ENCODE results near the gene ATIC.

ATIC gene

GRCh38 chr2:215361211-215361875, 49.5 kb downstream of the ATIC start:
- no peak for DNase-seq (ENCODE audit: low spot score)

GRCh38 chr2:215361876-215362561, 50.2 kb downstream of the ATIC start:
- DNase-seq (ENCODE audit: low spot score) = no peak

DNA sequence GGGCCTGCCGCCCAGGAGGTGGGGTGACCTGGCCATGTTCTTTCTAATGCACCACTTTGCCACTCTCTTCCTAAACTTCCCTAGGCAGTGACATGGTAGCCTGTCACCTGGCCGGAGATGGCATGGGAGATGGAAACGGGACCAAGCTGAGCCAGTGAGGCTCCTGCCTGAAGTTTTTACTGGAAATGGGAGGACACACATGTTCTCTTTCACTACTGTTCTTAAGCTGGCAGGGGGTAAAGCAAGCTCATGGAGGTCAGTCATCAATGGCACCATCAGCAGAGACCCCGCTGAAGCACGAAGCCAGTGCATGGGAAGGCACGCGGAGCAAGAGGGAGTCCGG, 50.7 kb downstream of the ATIC start:
- DNase-seq (ENCODE audit: low spot score) = no peak

- no peak for DNase-seq (ENCODE audit: low spot score)
Measured at GRCh38 chr2:215363039-215363438, 51.2 kb downstream of the ATIC start.

DNA sequence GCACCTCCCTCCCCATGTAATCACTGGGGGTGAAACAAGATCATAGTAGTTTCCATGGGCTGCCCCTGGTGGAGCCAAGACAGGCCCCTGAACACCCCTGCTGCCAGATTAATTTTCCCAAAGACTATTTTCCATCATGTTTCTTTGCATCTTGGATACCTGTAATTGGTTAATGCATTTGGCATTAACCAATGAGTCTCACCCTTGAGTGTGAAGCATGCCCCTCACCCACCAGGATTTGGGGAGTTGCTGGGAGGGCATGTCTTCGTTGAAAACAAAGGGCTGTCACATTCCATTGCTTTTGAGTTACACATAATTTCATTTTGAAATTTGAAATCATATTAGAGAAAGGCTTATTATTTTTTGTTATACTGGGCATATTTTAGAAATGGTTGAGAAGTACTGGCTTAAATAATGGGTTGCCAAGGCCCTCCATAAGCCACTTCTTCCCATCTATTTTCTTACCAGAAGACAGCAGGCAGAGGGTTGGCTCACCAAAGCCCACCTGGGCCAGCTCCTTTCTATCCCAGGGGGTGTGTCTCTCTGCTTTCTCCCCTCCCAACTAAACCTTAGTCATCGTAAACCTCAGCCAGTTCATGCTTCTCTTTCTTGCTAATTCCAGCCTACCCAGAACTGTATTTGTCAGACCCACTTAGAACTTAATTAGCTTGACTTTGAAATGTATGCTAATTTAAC, 51.8 kb downstream of the ATIC start:
- DNase-seq (ENCODE audit: low spot score) = no peak

DNA sequence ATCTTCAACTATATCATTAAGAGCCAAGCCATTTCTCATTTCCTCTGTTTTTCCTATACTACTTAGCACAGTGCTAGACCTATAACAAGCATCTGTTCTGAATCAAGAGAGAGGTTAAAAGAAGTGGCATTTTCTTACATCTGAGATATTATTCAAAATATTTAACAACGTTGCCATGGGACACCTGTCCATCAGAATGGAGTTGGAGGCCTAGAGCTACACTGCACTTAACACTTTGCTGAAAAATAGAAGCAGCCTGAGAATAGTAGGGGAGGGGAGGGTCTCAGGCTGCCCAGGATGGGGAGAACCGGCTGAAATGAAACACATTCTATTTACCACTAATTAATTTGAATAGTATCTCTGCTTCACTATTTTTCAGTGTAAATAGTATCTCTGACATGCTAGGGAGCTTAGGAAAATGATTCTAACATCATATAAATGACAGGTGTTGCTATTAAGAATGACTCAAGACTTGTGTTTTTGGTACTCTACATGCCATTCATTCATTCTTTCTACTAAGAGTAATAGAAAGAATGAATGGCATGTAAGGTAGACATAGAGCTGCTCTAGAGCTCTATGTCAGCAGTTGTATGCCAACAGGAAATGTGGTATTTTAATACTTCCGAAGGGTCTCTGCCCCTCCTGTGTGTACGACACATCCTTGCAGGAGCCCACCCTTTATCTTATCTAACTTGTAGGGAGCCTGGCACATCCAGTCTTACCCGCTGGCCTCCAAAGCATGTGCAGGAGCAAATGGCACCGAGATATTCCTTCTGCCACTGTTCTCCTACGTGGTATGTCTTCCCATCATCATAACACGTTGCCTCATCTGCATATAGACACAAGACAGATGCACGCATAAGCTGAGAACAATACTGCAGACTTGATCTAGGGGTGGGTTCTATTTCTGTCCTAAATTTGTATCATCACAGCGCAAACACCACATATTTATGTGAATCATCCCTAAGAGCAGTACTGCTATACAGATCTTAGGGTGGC, 52.6 kb downstream of the ATIC start:
- DNase-seq (ENCODE audit: low spot score) = no peak

DNA sequence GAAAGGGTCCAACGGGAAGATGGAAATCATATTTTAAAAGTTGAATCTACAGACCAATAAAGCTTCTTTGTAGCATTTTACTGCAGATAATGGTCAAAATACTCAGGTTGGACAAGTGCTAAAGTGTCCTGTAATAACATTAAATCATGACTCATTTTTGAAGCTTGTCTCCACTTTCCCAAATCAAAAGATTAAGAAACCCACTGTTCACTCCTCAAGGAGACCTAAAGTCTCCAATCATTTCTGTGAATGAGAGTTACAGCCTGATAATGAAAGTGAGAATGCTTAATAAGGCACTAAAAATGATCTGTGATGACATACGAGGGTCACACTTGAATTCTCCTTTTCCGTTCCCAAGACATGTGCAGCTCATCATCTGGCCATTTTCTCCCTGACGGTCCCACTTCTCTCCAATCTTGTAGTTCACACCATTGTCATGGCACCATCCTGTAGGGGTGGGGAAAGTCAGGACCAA, 53.4 kb downstream of the ATIC start:
- no peak for DNase-seq (ENCODE audit: low spot score)

GRCh38 chr2:215366440-215367032, 54.7 kb downstream of the ATIC start:
- no peak for DNase-seq (ENCODE audit: low spot score)

- DNase-seq (ENCODE audit: low spot score) = no peak
Measured at GRCh38 chr2:215367662-215368492, 56.0 kb downstream of the ATIC start.

- no peak for DNase-seq (ENCODE audit: low spot score)
Measured at GRCh38 chr2:215368493-215368809, 56.6 kb downstream of the ATIC start.

DNA sequence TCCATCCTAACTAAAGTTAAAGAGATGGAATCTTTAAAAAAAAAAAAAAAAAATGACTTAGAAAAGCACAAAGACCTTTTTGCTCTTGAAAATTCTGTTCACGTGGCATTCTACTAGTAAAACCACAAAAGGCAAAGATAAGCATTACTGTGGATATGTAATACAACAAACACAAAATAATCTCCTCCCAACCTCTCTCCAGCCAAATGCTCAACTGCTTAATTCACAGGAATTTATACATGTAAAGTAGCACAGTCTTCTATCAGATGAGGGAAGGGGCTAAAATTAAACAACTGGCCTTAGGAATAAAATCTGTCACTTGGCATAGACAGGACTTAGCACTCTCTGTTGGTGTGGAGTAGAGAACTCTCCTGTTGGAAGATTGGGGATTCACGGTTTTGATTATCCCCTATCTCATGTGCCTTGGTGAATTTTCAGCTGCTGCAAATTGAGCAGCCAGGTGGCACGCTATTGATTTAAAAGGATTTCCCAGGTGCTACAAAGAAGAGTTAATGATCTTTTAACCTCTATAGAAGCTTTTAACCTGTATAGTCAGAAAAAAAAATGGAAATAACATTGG, 57.4 kb downstream of the ATIC start:
- no peak for DNase-seq (ENCODE audit: low spot score)

DNA sequence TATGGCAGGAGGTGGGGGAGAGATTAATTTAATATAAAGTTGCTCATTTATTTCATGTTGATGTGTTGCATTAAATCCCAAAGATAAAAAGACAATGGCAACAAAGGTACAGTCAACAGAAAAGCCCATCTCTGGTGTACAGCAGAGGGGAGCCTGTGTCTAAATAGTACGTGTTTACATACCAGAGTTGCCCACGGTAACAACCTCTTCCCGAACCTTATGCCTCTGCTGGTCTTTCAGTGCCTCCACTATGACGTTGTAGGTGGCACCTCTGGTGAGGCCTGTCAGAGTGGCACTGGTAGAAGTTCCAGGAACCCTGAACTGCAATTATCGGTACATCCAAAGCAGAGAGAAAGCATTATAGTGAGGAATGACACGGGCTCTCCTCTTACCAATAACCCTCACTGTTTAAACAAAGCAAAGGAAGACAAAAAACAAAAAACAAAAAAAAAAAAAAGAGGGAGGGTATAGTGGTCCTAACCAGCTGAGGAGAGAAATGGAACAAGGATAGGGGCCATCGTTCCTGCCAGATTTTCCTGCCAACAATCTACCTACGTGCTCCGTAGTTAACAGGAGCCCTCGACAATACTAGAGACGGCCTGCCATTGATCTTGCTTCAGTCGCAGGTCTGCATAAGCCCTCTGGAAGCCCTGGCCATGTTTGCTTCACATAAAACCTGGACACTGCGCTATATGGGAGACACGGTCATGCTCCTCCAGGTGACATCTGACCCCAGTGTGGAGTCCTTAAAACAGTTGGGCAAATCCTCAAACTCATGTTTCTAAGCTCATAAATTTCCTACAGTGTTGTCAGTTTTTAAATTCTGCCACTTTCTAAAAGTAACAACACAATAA, 58.5 kb downstream of the ATIC start:
- no peak for DNase-seq (ENCODE audit: low spot score)

- no peak for DNase-seq (ENCODE audit: low spot score)
Measured at GRCh38 chr2:215371915-215372897, 60.3 kb downstream of the ATIC start.

DNA sequence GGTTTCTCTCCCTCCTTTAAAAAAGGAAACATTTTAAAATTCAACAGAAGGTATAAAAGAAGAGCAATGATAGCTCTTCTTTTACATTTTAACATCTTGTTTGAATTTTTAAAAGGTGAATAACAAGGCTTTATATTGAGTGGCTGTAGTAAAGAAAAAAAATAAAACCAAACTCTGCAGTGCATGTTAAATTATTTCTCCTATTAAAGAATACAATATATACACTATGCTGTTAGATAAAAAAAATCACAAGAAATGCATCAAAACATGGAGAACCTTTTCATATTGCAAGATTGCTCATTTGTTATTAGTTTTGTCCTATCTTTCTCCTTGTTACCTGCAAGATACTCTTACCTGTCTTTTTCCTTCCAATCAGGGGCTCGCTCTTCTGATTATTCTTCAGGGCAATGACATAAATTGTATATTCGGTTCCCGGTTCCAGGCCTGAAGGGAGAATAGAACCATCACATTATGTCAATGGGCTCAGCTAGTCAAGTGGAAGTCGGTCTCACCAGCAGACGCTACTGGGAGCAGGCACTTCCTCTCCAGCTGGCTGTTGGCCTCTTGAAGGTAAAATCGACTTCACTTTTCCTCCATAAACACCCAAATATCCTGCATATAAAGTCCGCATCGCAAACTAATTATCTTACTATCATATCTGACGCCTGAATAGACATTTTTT, 61.2 kb downstream of the ATIC start:
- no peak for DNase-seq (ENCODE audit: low spot score)

- no peak for DNase-seq (ENCODE audit: low spot score)
Measured at GRCh38 chr2:215374002-215374401, 62.1 kb downstream of the ATIC start.

DNA sequence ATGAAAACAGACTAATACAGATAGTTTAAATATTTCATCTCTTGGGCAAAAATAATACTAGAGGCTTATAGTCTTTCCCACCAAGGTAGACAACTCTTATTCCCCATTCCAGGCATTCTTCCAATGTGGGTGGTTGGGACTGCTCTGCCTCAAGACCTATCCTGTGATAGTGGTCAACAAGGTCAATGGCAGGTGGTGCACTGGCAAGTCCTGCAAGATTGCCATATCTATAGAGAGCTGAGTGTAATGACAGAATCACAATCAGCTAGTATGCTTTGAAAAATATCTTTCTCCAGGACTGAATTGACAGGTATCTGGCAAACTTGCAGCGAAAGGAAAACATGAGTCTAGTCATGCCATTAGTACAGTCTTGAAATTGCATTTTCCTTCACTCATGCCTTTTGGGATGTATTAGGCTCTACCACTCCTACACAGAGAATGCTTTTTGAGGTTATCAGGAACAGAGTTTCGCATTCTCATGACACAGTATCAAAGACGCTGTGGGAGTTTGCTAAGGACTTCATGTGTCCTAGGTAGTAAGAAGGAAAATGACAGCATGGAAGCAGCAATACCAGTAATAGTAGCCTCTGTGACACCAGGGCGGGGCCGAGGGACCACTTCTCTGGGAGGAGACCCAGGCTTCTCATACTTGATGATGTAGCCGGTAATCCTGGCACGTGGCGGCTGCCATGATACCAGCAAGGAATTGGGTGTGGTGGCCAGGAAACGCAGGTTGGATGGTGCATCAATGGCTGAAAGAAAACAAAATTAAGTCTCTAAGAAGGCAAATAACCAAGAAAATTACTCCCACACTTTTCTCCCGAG, 63.0 kb downstream of the ATIC start:
- DNase-seq (ENCODE audit: low spot score) = no peak

- DNase-seq (ENCODE audit: low spot score) = no peak
Measured at GRCh38 chr2:215375467-215375830, 63.6 kb downstream of the ATIC start.

Data from HuH-7 (cell line).